Measurements from ENCODE around the gene CDKL2. TPM values are rescaled to one million over a fixed set of nuclear protein-coding genes. Genes with fewer than 3 reads are reported as not detected.

CDKL2 gene
- total RNA-seq, 6 experiments from 2014 or later = 0.05 TPM; not detected in 5

DNA sequence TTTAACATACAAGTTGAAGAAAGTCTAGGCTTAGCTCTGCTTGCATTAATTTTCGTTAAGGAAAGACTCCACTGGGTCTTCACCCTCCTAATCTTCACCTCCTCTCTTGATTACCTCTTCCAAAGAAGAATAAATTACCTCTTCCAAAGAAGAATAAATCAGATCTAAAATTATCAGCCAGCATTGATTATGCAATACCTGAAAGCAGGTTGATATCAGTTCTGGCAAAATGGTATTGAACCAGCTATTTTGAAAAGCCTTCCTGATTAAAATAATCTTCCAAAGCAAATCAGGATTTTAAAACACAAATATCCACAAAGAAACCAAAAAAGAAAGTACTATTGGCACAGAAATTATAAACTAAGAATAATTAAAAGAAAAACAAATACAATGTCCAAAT lies 36.9 kb downstream of the CDKL2 start:
- TF ChIP-seq POLR2A (IDR thresholded peaks at IDR 0.05) = no peak
- TF ChIP-seq, protein P1, sequence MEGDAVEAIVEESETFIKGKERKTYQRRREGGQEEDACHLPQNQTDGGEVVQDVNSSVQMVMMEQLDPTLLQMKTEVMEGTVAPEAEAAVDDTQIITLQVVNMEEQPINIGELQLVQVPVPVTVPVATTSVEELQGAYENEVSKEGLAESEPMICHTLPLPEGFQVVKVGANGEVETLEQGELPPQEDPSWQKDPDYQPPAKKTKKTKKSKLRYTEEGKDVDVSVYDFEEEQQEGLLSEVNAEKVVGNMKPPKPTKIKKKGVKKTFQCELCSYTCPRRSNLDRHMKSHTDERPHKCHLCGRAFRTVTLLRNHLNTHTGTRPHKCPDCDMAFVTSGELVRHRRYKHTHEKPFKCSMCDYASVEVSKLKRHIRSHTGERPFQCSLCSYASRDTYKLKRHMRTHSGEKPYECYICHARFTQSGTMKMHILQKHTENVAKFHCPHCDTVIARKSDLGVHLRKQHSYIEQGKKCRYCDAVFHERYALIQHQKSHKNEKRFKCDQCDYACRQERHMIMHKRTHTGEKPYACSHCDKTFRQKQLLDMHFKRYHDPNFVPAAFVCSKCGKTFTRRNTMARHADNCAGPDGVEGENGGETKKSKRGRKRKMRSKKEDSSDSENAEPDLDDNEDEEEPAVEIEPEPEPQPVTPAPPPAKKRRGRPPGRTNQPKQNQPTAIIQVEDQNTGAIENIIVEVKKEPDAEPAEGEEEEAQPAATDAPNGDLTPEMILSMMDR (IDR thresholded peaks at IDR 0.05) = no peak
- intact Hi-C loops (cut with DNase I) = no loop called here
- Histone ChIP-seq H3K27me3 (no peaks in the 10 kb centered on the region), H3K9me3 (no peaks in the 10 kb centered on the region), H3K4me1 (no peaks in the 10 kb centered on the region), H3K4me3 (no peak overlapping the region), H3K36me3 (no peaks in the 10 kb centered on the region), H3K27ac (no peak overlapping the region)
- 79% methylated on average over 1 of the region's 1 CpG for WGBS (ENCODE audit: insufficient coverage, low coverage, low lambda C conversion rate, missing lambda C conversion rate)
- DNase-seq (no peak), ATAC-seq (no peak)

DNA sequence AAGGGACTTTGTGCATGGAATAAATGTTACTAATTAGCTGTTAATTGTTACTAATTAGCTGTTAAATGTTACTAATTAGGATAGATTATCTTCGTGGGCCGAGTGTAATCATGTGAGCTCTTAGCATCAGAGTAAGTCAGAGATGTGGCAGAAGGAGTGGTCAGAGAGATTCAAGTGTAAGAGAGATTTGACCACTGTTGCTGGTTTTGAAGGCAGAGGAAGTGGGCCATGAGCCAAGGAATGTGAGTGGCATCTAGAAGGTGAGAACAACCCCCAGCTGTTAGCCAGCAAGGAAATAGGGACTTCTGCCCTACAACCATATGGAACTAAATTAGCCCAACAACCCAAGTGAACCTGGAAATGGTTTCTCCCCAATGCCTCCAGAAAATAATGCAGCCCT lies 46.3 kb downstream of the CDKL2 start:
- Histone ChIP-seq H3K27me3 (no peaks in the 10 kb centered on the region), H3K4me3 (no peak overlapping the region), H3K4me1 (no peaks in the 10 kb centered on the region), H3K9me3 (no peaks in the 10 kb centered on the region), H3K27ac (no peak overlapping the region), H3K36me3 (no peaks in the 10 kb centered on the region)
- TF ChIP-seq POLR2A (IDR thresholded peaks at IDR 0.05) = no peak
- TF ChIP-seq, protein P1 (IDR thresholded peaks at IDR 0.05) = no peak
- intact Hi-C loops (cut with DNase I) = no loop called here
- DNase-seq (no peak), ATAC-seq (no peak)
- WGBS (ENCODE audit: insufficient coverage, low coverage, low lambda C conversion rate, missing lambda C conversion rate) = 58% methylated on average over 2 of the region's 2 CpGs

DNA sequence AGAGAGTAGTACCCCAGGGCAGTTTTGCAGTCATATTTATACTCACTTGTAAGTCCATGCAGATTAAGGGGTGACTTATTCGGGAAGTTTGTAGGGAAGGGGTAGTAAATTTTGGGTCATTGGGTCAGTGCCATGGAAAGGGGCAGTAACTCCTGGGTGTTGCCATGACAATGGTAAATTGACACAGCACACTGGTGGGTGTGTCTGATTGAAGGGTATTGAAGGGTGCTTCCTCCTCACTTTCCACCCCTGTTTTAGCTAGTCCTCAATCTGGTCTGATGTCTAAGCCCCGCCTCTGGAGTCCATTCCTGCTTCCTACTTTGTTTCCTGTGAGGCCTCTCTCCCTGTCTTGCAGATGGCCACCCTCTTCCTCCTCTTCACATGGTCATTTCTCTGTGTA lies 62.6 kb downstream of the CDKL2 start:
- H3K27me3 ChIP-seq = no peaks in the 10 kb centered on the region
- DNase-seq (no peak), ATAC-seq (peak in 1 of 4 donors; percentile 27)
- no peaks in the 10 kb centered on the region for H3K4me1 ChIP-seq
- no peaks in the 10 kb centered on the region for H3K36me3 ChIP-seq
- H3K9me3 ChIP-seq = no peaks in the 10 kb centered on the region
- WGBS (ENCODE audit: insufficient coverage, low coverage, low lambda C conversion rate, missing lambda C conversion rate) = 78% methylated on average over 2 of the region's 2 CpGs
- intact Hi-C loops (cut with DNase I) = no loop called here
- no peak overlapping the region for H3K27ac ChIP-seq
- H3K4me3 ChIP-seq = no peak overlapping the region
- TF ChIP-seq, protein P1 (IDR thresholded peaks at IDR 0.05) = no peak
- no peak for TF ChIP-seq POLR2A (IDR thresholded peaks at IDR 0.05)

DNA sequence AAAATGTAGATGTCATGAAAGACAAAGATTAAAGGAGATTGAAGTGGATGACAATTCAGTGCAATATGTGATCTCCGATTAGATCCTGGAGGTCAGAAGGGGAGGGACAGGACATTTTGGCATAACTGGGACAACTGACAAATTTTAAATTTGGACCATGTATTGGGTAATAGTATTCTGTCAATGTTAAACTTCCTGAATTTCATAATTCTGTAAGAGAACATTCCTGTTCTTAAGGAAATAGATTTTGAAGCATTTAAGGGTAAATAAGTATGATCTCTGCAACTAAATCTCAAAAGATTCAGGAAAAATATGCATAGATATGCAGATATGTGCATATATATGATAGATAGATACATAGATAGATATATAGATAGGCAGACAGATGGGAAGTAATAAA lies 63.4 kb downstream of the CDKL2 start:
- intact Hi-C loops (cut with DNase I) = no loop called here
- Histone ChIP-seq H3K9me3 (no peaks in the 10 kb centered on the region), H3K36me3 (no peaks in the 10 kb centered on the region), H3K27me3 (no peaks in the 10 kb centered on the region), H3K4me1 (no peaks in the 10 kb centered on the region), H3K4me3 (no peak overlapping the region), H3K27ac (no peak overlapping the region)
- ATAC-seq (peak in 1 of 4 donors; percentile 17), DNase-seq (no peak)
- TF ChIP-seq, protein P1 (IDR thresholded peaks at IDR 0.05) = no peak
- TF ChIP-seq POLR2A (IDR thresholded peaks at IDR 0.05) = no peak
- 0% methylated on average over 1 of the region's 1 CpG for WGBS (ENCODE audit: insufficient coverage, low coverage, low lambda C conversion rate, missing lambda C conversion rate)

DNA sequence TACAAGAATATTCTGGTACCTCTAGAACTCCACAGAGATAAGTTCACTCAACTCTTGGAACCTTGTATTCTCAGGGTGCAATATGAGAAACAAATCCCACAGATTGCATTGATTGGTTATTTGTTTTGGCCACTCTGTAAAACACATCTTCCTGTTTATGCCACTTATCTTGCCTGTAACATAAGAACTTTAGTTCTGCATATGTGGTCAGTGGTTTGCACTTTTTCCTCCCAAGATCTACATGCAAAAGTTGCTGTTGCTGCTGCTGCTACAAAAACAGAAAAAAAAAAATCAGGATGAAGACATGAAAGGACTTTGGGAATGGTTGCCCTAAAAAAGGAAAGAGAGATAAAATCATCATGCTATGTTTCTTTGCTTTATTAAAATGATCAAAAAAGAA lies 64.8 kb downstream of the CDKL2 start:
- ATAC-seq (no peak), DNase-seq (no peak)
- Histone ChIP-seq H3K27me3 (no peaks in the 10 kb centered on the region), H3K4me1 (no peaks in the 10 kb centered on the region), H3K4me3 (no peak overlapping the region), H3K9me3 (no peaks in the 10 kb centered on the region), H3K27ac (no peak overlapping the region), H3K36me3 (no peaks in the 10 kb centered on the region)
- intact Hi-C loops (cut with DNase I) = no loop called here
- no peak for TF ChIP-seq POLR2A (IDR thresholded peaks at IDR 0.05)
- TF ChIP-seq, protein P1 (IDR thresholded peaks at IDR 0.05) = no peak

Measured in right lobe of liver (tissue), 6 donors.